ENCODE measurements around the gene TNFSF9. TPM values are rescaled to one million over a fixed set of nuclear protein-coding genes. Genes with fewer than 3 reads are reported as not detected.
A peak's percentile ranks its signal among the peaks of the same experiment; 100 is the strongest.
"Not testable (repeated sequence)": the region's sequence is repeated elsewhere in the genome, so short reads cannot be mapped to it uniquely, and the experiment has no call there.

Gene TNFSF9
- total RNA-seq, 1 donor from 2014 or later: 0.28 TPM

DNA sequence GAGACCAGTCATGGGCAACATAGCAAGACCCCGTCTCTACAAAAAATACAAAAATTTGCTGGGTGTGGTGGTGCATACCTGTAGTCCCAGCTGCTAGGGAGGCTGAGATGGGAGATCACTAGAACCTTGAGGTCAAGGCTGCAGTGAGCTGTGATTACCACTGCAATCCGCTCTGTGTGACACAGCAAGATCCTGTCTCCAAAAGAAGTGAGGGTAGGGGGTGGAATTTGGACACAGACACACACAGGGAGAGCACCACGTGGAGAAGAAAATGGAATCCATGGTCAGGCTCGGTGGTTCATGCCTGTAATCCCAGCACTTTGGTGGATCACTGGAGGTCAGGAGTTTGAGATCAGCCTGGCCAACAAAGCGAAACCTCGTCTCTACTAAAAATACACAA is 8.7 kb downstream of the TNFSF9 start:
- no peak for DNase-seq (ENCODE audit: low spot score)

DNA sequence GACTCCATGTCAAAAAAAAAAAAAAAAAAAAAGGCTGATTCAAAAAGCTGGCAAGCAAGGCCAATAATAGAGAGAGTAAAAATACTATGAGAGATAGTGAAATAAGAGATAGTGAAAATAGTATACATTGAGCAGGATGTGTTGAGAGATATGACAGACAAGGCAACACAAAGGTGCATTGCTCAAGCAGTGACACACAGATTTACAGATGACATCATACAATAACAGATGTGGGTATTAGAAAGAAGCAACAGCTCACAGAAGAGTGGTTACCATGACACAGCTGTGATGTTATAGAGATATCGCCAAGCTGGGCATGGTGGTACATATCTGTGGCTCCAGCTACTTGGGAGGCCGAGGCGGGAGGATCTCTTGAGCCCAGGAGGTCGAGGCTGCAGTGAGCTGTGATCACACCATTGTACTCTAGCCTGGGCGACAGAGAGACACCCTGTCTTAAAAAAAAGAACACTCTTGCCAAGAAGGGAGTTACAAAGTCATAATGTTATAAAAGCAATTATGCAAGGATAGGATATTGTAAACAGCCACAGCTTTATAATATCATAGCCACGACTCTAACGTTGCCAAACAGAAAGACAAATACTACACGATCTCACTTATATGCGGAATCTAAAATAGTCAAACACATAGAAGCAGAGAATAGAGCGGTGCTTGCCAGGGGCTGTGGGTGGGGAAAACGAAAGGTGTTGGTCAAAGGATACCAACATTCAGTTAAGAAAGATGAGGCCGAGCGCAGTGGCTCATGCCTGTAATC is 10.3 kb downstream of the TNFSF9 start:
- H3K4me3 Mint-ChIP-seq: no peak overlapping the region

More for the DNA sequence above, 8.7 kb downstream of the TNFSF9 start:
- no peaks in the 10 kb centered on the region for H3K36me3 ChIP-seq
- H2AFZ ChIP-seq (replicated peaks): no peak overlapping the region
- H3F3A ChIP-seq (ENCODE audit: low read depth): no peaks in the 10 kb centered on the region
- H3K4me2 ChIP-seq: no peak overlapping the region
- no peaks in the 10 kb centered on the region for H4K20me1 ChIP-seq (ENCODE audit: low read depth)
- no peak overlapping the region for H3K4me3 ChIP-seq
- H3K4me3 Mint-ChIP-seq: no peak overlapping the region
- H3K27ac Mint-ChIP-seq: no peak overlapping the region
- no peak overlapping the region for H3K9ac ChIP-seq
- H3K27ac ChIP-seq: no peak overlapping the region
- H3K27me3 Mint-ChIP-seq (ENCODE audit: insufficient read depth, low read depth): peaks cover 31% of the 10 kb centered on the region
- no peaks in the 10 kb centered on the region for H3K4me1 ChIP-seq
- TF ChIP-seq, protein P1, sequence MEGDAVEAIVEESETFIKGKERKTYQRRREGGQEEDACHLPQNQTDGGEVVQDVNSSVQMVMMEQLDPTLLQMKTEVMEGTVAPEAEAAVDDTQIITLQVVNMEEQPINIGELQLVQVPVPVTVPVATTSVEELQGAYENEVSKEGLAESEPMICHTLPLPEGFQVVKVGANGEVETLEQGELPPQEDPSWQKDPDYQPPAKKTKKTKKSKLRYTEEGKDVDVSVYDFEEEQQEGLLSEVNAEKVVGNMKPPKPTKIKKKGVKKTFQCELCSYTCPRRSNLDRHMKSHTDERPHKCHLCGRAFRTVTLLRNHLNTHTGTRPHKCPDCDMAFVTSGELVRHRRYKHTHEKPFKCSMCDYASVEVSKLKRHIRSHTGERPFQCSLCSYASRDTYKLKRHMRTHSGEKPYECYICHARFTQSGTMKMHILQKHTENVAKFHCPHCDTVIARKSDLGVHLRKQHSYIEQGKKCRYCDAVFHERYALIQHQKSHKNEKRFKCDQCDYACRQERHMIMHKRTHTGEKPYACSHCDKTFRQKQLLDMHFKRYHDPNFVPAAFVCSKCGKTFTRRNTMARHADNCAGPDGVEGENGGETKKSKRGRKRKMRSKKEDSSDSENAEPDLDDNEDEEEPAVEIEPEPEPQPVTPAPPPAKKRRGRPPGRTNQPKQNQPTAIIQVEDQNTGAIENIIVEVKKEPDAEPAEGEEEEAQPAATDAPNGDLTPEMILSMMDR (IDR thresholded peaks at IDR 0.05): no peak
- TF ChIP-seq EZH2phosphoT487 (IDR thresholded peaks at IDR 0.05): no peak
- no peak for TF ChIP-seq EZH2 (IDR thresholded peaks at IDR 0.05)
- H3K9me3 Mint-ChIP-seq: no peaks in the 10 kb centered on the region
- peaks cover 17% of the 10 kb centered on the region for H3K27me3 ChIP-seq
- H3K36me3 Mint-ChIP-seq: no peaks in the 10 kb centered on the region
- peaks cover under 1% of the 10 kb centered on the region for H3K4me1 Mint-ChIP-seq
- H3K9me3 ChIP-seq (ENCODE audit: low read depth): peaks cover 5% of the 10 kb centered on the region
- H3K79me2 ChIP-seq (ENCODE audit: low read depth): no peaks in the 10 kb centered on the region

DNA sequence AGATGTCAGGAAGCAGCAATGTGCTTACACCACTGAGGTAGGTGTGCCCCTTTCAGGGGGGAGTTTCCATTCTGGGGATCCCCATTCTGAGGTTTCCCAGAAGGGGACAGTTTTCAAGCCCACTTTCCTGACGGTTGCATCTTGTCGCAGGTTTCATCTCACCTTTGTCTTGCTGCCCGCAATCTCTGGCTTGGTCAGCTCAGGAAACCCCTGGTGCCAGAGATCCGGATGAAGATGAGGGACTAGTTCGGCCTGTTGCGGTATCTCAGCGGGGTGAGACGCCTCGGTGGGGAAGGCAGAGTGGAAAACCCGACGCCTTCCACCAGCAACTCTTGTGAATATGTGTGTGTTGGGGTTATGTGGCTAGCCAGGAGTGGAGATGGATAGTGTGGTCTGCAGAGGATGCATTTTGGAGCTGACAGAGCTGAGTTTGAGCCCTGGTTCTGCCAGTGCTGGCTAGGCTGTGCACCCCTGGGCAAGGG is 13.1 kb downstream of the TNFSF9 start:
- H3K27me3 Mint-ChIP-seq (ENCODE audit: insufficient read depth, low read depth): peaks cover 7% of the 10 kb centered on the region
- Histone ChIP-seq H2AFZ (replicated peaks) (no peak overlapping the region), H3K36me3 (no peaks in the 10 kb centered on the region), H3K79me2 (ENCODE audit: low read depth) (no peaks in the 10 kb centered on the region), H3K4me1 (no peaks in the 10 kb centered on the region), H3K27ac (no peak overlapping the region), H3K4me3 (no peak overlapping the region), H3F3A (ENCODE audit: low read depth) (no peaks in the 10 kb centered on the region), H3K4me2 (no peak overlapping the region), H3K9me3 (ENCODE audit: low read depth) (no peaks in the 10 kb centered on the region), H3K27me3 (no peaks in the 10 kb centered on the region), H3K9ac (no peak overlapping the region), H4K20me1 (ENCODE audit: low read depth) (no peaks in the 10 kb centered on the region)
- H3K4me1 Mint-ChIP-seq: no peaks in the 10 kb centered on the region
- TF ChIP-seq, protein P1 (IDR thresholded peaks at IDR 0.05): no peak
- TF ChIP-seq EZH2 (IDR thresholded peaks at IDR 0.05) (no peak), EZH2phosphoT487 (IDR thresholded peaks at IDR 0.05) (no peak)
- H3K4me3 Mint-ChIP-seq: no peak overlapping the region
- H3K27ac Mint-ChIP-seq: no peak overlapping the region
- no peaks in the 10 kb centered on the region for H3K36me3 Mint-ChIP-seq
- H3K9me3 Mint-ChIP-seq: no peaks in the 10 kb centered on the region
- DNase-seq (ENCODE audit: low spot score): no peak

More for the DNA sequence above, 10.3 kb downstream of the TNFSF9 start:
- TF ChIP-seq, protein P1 (IDR thresholded peaks at IDR 0.05): no peak
- TF ChIP-seq EZH2phosphoT487 (IDR thresholded peaks at IDR 0.05) (no peak), EZH2 (IDR thresholded peaks at IDR 0.05) (no peak)
- Histone ChIP-seq H3F3A (ENCODE audit: low read depth) (no peaks in the 10 kb centered on the region), H4K20me1 (ENCODE audit: low read depth) (no peaks in the 10 kb centered on the region), H3K4me3 (no peak overlapping the region), H3K9ac (no peak overlapping the region), H3K27ac (no peak overlapping the region), H3K9me3 (ENCODE audit: low read depth) (peaks cover 5% of the 10 kb centered on the region), H3K4me1 (no peaks in the 10 kb centered on the region), H2AFZ (replicated peaks) (no peak overlapping the region), H3K4me2 (no peak overlapping the region), H3K79me2 (ENCODE audit: low read depth) (no peaks in the 10 kb centered on the region), H3K27me3 (peaks cover 3% of the 10 kb centered on the region), H3K36me3 (no peaks in the 10 kb centered on the region)
- Mint-ChIP-seq H3K36me3 (no peaks in the 10 kb centered on the region), H3K9me3 (no peaks in the 10 kb centered on the region), H3K27me3 (ENCODE audit: insufficient read depth, low read depth) (peaks cover 19% of the 10 kb centered on the region), H3K4me1 (no peaks in the 10 kb centered on the region), H3K27ac (no peak overlapping the region)
- DNase-seq (ENCODE audit: low spot score): no peak

DNA sequence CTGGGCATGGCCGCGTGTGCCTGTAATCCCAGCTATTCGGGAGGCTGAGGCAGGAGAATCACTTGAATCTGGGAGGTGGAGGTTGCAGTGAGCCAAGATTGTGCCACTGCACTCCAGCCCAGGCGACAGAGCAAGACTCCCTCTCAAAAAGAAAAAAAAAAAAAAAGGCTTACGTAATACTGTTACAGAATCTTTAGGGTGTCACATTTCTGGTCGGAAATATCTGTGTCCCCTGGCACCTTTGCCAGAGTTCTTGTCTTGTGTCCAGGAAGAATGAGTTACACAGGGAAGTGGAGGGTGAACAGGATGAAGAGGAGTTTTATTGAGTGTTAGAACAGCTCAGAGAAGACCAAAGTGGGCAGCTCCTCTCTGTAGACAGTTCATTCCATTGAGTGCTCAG is 19.9 kb downstream of the TNFSF9 start:
- H4K20me1 ChIP-seq (ENCODE audit: low read depth): not testable (repeated sequence)

More for the DNA sequence above, 19.9 kb downstream of the TNFSF9 start:
- H3K9me3 Mint-ChIP-seq; H3K9me3 ChIP-seq (ENCODE audit: low read depth); H3K36me3 Mint-ChIP-seq; H3K4me3 ChIP-seq; H3K27me3 Mint-ChIP-seq (ENCODE audit: insufficient read depth, low read depth); H3K27ac Mint-ChIP-seq; DNase-seq (ENCODE audit: low spot score); H3K4me1 Mint-ChIP-seq; H3F3A ChIP-seq (ENCODE audit: low read depth); H3K4me2 ChIP-seq; H3K4me3 Mint-ChIP-seq; H3K9ac ChIP-seq; H3K4me1 ChIP-seq; H3K27me3 ChIP-seq; H3K79me2 ChIP-seq (ENCODE audit: low read depth); H3K36me3 ChIP-seq; H3K27ac ChIP-seq: not testable (repeated sequence)
- H2AFZ ChIP-seq (replicated peaks): peak overlapping the region; percentile 32
